ENCODE data around the gene KCNG2.

The KCNG2 gene

DNA sequence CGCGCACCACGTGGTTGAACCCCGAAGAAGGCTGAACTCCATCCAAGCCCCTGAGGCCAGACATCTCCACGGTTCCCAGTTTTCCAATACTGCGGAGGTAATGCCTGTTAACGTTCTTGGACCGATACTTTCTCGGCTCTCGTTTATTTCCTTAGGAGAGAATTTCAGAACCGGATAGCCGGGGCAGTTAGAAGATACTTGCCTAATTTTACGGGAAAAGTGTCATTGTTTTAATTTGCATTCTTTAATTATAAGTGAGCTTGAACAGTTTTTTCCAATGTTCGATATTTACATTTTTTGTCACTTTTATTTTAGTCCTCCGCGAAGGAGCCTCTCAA is 10.2 kb upstream of the KCNG2 start:
- DNase-seq, result no peak
- H3K27ac Mint-ChIP-seq, result no peak overlapping the region
- no peaks in the 10 kb centered on the region for H3K36me3 Mint-ChIP-seq (ENCODE audit: low read depth)
- no peak for ATAC-seq
- H3K4me1 Mint-ChIP-seq, result peaks cover 15% of the 10 kb centered on the region
- H3K9me3 Mint-ChIP-seq, result no peaks in the 10 kb centered on the region
- peaks cover 48% of the 10 kb centered on the region for H3K27me3 Mint-ChIP-seq
- H3K4me3 Mint-ChIP-seq, result no peak overlapping the region

DNA sequence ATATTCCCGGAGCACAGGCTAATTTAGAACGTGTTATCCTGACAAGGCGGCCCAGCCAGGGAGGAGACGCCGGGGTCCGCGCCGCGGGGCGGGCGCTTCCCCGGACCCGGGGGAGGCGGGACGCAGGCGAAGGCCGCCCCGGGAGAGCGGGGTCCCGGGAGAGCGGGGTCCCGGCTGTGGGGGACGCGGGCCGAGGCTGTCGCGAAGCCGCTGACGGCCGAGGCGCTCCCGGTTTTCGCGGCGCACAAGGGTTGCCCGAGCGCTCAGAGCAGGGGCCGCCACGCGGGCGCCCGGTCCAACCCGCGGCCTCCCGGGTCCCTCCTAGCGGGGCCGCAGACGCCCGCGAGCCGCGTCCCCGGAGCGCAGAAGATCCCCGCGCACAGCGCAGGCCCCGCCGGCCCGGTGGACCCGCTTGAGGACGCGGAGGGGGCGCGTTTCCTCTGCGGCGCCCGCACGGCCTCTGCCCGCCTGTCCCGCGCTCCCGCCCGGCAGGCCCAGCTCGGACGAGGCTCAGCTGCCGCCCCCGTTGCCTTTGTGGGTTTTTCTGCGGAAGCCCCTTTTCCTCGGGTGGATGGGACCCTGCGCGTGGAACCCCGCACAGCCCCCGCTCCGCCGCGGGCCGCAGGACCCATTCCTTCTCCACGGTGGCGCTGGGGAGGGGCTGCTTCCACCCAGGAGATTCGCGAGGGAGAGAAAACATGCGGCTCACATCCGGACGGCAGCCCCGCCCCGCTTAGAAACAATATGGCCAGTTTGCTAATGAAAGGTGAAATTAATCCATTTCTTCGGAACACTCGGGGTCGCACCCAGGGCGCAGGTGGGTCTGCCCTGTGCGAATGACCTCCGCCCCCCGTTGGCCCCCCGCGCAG is 9.6 kb upstream of the KCNG2 start:
- no peak overlapping the region for H3K27ac Mint-ChIP-seq
- no peak for DNase-seq
- ATAC-seq, result no peak
- no peaks in the 10 kb centered on the region for H3K9me3 Mint-ChIP-seq
- H3K36me3 Mint-ChIP-seq (ENCODE audit: low read depth), result no peaks in the 10 kb centered on the region
- peaks cover 53% of the 10 kb centered on the region for H3K27me3 Mint-ChIP-seq
- H3K4me3 Mint-ChIP-seq, result no peak overlapping the region
- H3K4me1 Mint-ChIP-seq, result peaks cover 20% of the 10 kb centered on the region

DNA sequence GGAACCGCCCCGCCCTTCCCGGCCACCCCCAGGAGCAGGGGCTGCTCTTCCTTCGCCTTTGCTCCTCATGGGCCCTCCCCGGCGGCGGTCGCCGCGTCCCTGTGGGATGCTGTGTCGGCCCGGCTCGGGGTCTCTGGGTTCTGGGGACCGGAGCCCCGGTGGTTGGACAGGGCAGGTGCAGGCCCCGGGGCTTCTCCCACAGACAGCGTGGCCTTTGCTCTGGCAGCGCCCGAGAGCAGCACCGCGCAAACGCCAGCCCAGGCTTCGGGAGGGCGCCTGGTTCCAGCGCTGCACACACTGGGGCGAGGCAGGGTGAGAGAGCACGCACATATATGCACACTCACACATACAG is 9.0 kb upstream of the KCNG2 start:
- H3K27me3 Mint-ChIP-seq, result peaks cover 53% of the 10 kb centered on the region
- H3K9me3 Mint-ChIP-seq, result no peaks in the 10 kb centered on the region
- no peaks in the 10 kb centered on the region for H3K36me3 Mint-ChIP-seq (ENCODE audit: low read depth)
- DNase-seq (no peak), ATAC-seq (no peak)
- H3K4me3 Mint-ChIP-seq, result no peak overlapping the region
- peaks cover 20% of the 10 kb centered on the region for H3K4me1 Mint-ChIP-seq
- no peak overlapping the region for H3K27ac Mint-ChIP-seq

DNA sequence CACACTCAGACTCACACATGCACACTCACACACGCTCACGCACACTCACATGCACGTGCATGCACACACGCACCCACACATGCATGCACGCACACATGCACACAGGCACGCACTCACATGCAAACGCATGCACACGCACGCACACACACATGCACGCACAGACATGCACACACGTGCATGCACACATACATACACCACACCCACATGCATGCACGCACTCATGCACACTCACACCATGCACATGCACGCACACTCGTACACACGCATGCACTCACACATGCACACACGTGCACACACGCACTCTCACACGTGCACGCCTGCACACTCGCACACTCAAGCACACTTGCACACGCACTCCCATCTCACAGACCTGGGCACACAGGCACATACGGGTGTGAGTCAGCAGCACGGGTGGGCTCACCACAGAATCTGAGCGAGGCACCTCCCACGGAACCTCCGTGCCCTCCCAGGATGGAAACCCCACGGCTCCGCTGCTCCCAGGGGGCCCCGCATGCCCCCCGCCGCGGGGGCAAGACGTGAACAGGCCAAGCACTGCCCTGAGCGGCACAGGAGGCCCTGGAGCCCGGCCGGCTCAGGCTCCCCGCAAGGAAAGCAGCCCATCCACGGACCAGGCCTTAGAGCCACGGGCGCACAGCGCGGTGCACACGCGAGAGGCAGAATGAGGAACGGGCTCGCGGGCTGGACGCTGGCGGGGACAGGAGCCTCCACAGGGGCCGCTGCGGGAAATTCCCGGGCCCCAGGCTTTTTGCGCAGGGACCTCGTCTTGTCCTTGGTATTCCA is 8.4 kb upstream of the KCNG2 start:
- H3K36me3 Mint-ChIP-seq (ENCODE audit: low read depth), result no peaks in the 10 kb centered on the region
- ATAC-seq, result no peak
- H3K27me3 Mint-ChIP-seq, result peaks cover 56% of the 10 kb centered on the region

DNA sequence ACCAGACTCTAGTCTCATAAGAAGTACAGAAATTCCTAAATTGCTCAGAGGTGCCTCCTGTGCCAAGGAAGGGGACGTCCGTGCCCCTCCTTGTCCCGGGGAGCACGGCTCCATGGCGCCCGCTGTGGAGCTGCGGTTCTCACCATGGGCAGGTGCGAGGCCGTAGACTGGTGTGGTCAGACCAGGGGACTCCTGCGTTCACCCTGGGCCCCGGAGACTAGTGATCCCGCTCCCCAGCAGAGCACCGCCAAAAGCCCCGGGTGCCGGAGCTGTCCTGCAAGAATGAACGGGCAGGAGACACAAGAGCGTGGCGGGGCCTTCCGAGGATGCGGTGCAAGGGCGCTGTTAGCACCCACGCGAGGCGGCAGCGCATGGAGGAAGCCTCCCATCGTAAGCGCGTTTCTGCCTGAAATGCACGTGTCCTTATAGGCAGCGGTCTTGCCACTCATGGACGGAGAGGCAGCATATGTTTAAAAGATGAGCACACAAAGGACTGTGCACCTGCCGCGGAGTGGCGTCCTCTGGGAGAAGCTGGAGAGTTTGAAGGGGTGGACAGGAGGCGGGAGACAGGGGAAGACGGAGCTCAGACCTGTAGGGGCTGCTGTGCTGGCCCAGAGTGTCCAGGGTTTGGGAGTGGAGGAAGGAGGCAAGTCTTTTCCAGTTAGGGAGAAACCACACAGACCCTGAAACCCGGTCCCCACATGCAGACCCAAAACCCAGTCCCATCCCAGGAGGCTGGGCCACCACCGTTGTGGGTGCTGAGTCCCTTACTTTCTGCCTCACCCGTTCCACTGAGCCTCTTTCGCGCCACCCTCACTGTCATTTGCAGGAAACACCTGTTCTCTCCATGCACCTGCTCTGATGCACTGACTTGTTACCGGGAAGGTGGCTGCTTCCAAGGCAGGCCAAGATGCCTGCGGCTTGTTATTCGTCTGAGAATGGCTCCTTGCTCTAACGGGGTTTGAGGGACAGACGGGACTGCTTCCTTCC is 7.5 kb upstream of the KCNG2 start:
- no peak for ATAC-seq
- Mint-ChIP-seq H3K36me3 (ENCODE audit: low read depth) (no peaks in the 10 kb centered on the region), H3K9me3 (no peaks in the 10 kb centered on the region), H3K4me1 (peaks cover 20% of the 10 kb centered on the region), H3K4me3 (no peak overlapping the region), H3K27me3 (peaks cover 60% of the 10 kb centered on the region), H3K27ac (no peak overlapping the region)
- DNase-seq, result no peak

More for the DNA sequence above, 8.4 kb upstream of the KCNG2 start:
- Mint-ChIP-seq H3K9me3 (no peaks in the 10 kb centered on the region), H3K27ac (no peak overlapping the region), H3K4me3 (no peak overlapping the region), H3K4me1 (peaks cover 20% of the 10 kb centered on the region)
- no peak for DNase-seq

DNA sequence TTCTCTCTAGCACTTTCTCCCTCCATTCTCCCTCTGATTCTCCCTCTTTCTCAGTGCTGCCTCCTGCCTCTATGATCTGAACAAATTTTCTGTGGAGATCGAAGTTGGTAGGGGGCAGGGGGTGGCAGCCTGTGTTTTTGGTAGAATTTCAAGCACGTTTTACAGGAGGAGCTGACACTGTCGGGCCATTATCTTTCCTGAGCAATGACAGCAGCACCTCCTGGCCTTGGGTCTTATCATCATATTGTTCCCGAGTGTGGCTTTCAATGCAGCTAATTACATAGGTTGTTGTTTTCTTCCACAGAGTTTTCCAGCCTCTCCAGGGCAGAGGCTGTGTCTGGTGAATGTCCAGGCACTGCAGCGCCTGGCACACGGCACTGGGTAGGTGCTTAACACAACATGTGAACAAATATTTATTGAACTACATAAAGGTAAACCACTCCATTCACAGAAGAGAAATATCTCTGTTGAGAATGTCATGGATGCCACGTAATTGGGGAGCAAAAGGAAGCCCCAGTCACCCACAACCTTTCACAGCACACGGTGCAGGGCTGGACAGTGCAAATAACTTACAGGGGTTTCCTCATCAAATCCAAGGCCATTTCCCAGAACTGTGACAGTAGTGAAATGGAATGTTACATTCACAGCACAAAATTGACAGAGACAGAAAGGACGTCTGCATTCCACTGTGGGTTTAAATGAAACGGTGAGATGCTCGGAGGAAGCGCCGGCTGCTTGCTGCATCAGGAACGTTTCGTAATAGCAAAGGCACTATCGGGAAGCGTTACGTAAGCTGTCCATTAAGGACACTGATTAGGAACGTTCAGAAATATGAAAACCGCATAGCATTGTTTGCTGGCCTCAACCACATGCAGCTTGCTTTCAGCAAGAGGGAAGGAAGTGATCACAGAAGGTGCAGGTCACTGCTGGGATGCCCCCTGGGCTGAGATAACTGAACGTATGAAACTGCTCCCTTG is 6.5 kb upstream of the KCNG2 start:
- Mint-ChIP-seq H3K27ac (no peak overlapping the region), H3K36me3 (ENCODE audit: low read depth) (no peaks in the 10 kb centered on the region), H3K4me3 (no peak overlapping the region), H3K4me1 (peaks cover 20% of the 10 kb centered on the region), H3K27me3 (peaks cover 65% of the 10 kb centered on the region), H3K9me3 (no peaks in the 10 kb centered on the region)
- DNase-seq, result no peak
- ATAC-seq, result no peak

DNA sequence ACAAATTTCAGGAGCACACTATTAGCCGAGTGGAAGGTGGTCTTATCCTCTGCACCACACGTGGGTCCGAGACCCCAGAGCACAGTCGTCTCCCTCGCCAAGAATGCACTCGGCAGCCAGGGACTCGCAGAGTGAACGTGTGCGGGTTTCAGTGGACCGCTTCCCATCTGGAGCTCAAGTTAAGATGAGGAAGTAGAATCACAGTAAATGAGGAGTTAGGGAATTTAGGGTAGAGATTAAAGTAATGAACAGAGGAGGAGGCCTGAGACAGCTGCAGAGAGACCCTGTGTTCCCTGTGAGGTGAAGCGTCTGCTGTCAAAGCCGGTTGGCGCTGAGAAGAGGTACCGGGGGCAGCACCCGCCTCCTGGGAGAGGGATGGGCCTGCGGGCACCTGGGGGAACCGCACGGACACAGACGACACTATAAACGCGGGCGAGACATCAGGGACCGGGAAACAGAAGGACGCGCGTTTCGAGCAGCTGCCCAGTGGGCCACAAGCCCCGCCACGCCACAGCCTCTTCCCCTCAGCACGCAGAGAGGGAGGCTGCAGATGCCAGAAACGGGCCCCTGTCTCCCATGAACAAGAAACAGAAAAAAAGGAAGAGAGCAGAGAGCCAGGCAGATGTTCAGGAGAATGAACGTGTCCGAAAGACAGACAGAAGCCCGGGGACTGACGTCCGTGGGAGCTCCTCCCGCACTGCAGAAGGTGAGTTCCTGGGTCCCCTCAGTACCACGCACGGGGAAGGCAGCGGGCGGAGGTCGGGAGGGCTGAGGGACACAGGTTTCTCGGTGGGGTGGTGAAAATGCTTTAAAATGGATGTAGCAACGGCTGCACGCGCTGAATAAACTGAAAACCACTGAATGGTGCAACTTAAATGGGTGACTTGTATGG is 5.4 kb upstream of the KCNG2 start:
- ATAC-seq (no peak), DNase-seq (no peak)
- Mint-ChIP-seq H3K27me3 (peaks cover 66% of the 10 kb centered on the region), H3K27ac (no peak overlapping the region), H3K36me3 (ENCODE audit: low read depth) (no peaks in the 10 kb centered on the region), H3K9me3 (no peaks in the 10 kb centered on the region), H3K4me1 (peaks cover 22% of the 10 kb centered on the region), H3K4me3 (no peak overlapping the region)

DNA sequence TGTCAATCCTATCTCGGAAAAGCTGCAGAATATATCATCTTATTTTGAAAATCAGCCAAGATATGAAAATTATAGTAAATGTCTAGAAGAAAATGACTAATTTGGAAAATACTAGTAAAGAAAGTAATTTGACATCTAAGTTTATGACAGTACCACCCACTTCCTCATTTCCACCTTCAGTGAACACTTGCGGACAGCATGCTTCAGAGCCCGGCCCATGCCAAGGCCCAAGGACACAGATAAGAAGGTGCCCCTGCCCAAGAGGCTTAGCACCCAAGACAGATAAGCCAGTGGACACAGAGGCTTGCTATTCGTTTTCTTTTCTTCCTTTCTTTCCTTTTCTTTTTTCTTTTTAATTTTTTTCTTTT is 4.8 kb upstream of the KCNG2 start:
- Mint-ChIP-seq H3K9me3 (no peaks in the 10 kb centered on the region), H3K4me3 (no peak overlapping the region), H3K27ac (no peak overlapping the region), H3K27me3 (peaks cover 65% of the 10 kb centered on the region), H3K36me3 (ENCODE audit: low read depth) (no peaks in the 10 kb centered on the region), H3K4me1 (peaks cover 24% of the 10 kb centered on the region)
- ATAC-seq (peak; percentile 45), DNase-seq (no peak)

DNA sequence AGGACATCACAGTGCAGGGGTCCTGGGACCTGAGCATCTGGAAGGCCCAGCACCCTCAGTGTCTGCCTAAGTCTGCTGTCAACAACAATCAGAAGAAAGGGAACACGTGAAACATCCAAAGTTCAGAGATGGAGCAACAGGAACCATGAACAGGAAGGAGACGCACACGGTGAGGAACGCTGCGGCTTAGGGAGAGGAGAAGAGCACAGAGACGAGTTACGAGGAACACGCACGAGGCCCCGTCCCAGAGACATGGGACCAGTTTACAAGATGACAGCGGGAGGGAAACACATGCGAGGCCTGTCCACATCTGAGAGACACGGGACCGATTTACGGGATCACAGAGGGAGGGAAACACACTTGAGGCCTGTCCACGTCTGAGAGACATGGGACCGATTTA is 2.9 kb upstream of the KCNG2 start:
- H3K36me3 Mint-ChIP-seq (ENCODE audit: low read depth), result peaks cover 2% of the 10 kb centered on the region
- DNase-seq (no peak), ATAC-seq (no peak)
- H3K27ac Mint-ChIP-seq, result no peak overlapping the region
- peaks cover 33% of the 10 kb centered on the region for H3K4me1 Mint-ChIP-seq
- peaks cover 69% of the 10 kb centered on the region for H3K27me3 Mint-ChIP-seq
- no peaks in the 10 kb centered on the region for H3K9me3 Mint-ChIP-seq
- H3K4me3 Mint-ChIP-seq, result no peak overlapping the region

DNA sequence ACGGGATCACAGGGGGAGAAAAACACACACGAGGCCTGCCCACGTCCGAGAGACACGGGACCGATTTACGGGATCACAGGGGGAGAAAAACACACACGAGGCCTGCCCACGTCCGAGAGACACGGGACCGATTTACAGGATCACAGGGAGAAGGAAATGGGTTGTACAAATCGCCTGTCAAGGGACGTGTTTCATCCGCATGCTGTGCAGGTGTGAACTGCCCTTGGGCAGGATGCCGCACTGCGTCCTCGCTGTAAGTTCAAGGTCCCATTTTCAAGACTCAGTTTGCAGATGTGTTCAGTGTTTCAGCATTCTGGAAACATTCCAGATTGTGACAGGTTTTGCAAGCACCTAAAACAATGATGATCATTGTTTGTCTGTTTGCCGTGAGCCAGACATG is 2.3 kb upstream of the KCNG2 start:
- Mint-ChIP-seq H3K4me1 (peaks cover 34% of the 10 kb centered on the region), H3K9me3 (no peaks in the 10 kb centered on the region), H3K27me3 (peaks cover 69% of the 10 kb centered on the region), H3K27ac (no peak overlapping the region), H3K36me3 (ENCODE audit: low read depth) (peaks cover 2% of the 10 kb centered on the region), H3K4me3 (no peak overlapping the region)
- ATAC-seq (no peak), DNase-seq (no peak)

DNA sequence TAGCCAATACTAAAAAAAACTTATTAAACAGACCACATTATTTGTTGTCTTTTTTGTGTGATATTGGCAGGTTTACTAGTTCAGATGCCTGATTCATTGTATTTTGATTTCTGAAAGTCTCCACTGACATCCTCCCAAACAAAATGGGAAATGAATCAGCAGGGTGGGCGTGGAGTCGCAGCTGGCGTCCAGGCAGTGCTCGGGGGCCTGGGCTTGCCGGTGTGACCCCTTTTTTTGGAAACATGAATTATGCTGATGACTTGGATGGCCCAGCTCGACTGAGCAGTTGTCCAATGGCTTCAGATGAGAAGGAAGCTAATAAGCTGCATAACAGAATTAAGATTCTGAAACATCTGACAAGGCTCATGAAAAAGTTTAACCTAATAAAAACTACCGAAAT is 1.7 kb upstream of the KCNG2 start:
- Mint-ChIP-seq H3K4me3 (no peak overlapping the region), H3K36me3 (ENCODE audit: low read depth) (peaks cover 2% of the 10 kb centered on the region), H3K4me1 (peaks cover 34% of the 10 kb centered on the region), H3K27me3 (peaks cover 68% of the 10 kb centered on the region), H3K27ac (no peak overlapping the region), H3K9me3 (no peaks in the 10 kb centered on the region)
- ATAC-seq (no peak), DNase-seq (no peak)

DNA sequence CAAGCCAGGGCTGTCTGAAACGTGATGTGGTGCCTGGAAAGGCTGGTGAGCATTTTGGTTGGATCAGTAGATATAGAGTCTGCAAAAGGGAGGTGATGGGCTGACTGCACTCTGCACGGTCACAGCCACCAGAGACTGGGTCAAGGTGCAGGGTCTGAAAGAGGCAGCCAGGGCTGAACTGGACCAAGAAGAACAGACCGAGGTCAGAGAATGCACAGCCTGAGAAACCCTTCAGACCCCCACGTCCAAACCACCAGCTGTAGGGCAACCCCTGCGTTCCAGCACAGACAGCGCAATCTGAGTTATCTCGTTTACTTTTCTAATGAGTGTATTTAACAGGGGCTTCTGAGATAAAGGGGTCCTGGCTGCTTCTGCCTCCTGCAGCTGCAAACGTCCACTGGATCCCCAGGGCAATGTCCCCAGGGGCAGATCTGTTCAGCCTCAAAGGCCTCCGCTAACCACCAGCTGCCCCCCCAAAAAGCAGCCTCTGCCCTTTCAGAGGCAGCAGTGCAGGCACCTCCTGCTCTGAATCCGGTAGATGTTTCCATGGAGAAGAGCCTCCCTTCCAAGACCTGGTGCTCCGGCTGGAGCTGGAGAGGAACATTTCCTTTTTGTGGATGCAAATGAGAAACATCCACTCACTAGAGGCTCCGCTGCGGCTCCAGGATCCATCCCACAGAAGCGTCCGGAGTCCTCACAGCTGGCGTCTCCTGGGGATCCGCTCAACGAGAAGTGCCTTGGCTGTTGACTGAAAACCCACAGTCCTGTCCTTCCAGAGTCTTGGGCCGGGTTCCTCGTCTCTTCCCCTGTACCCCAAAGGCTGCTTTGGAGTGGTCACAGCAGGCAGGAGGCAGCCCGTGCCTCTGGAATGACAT is 970 bp upstream of the KCNG2 start:
- Mint-ChIP-seq H3K9me3 (no peaks in the 10 kb centered on the region), H3K4me3 (peak overlapping the region; percentile 52), H3K27ac (no peak overlapping the region), H3K27me3 (peaks cover 61% of the 10 kb centered on the region), H3K36me3 (ENCODE audit: low read depth) (peaks cover 2% of the 10 kb centered on the region), H3K4me1 (peaks cover 27% of the 10 kb centered on the region)
- DNase-seq, result no peak
- ATAC-seq, result no peak

All from activated naive CD8-positive, alpha-beta T cell treated with anti-CD3 and anti-CD28 coated beads, Interleukin-2, amount 50 U/mL, for 24 hours (primary cell).